Measurements from ENCODE around the gene EML4.

DNA sequence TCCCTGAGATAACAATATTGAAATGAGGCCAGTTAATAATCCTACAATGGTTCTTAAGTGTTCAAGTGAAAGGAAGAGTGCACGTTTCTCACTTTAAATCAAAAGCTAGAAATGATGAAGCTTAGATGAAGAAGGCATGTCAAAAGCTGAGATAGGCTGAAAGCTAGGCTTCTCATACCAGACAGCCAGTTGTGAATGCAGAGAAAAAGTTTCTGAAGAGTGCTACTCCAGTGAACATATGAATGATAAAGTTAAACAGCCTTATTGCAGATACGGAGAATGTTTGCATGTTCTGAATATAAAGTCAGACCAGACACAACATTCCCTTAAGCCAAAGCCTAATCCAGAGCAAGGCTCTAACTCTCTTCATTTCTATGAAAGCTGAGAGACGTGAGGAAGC is 51.4 kb downstream of the EML4 start:
- TF ChIP-seq, protein P1, sequence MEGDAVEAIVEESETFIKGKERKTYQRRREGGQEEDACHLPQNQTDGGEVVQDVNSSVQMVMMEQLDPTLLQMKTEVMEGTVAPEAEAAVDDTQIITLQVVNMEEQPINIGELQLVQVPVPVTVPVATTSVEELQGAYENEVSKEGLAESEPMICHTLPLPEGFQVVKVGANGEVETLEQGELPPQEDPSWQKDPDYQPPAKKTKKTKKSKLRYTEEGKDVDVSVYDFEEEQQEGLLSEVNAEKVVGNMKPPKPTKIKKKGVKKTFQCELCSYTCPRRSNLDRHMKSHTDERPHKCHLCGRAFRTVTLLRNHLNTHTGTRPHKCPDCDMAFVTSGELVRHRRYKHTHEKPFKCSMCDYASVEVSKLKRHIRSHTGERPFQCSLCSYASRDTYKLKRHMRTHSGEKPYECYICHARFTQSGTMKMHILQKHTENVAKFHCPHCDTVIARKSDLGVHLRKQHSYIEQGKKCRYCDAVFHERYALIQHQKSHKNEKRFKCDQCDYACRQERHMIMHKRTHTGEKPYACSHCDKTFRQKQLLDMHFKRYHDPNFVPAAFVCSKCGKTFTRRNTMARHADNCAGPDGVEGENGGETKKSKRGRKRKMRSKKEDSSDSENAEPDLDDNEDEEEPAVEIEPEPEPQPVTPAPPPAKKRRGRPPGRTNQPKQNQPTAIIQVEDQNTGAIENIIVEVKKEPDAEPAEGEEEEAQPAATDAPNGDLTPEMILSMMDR (conservative IDR thresholded peaks at IDR 0.05): no peak
- no peak for TF ChIP-seq ZFX (IDR thresholded peaks at IDR 0.05)
